Thymus (tissue), 11 donors: ENCODE results near the gene SGCD. TPM values are rescaled to one million over a fixed set of nuclear protein-coding genes. Genes with fewer than 3 reads are reported as not detected.

Experiments used
- DNase-seq, 9 donors: peaks; one replicate each; pipeline ENCODE4 v3.0.0-alpha.2; 2013; ENCODE audit warnings: low spot score in 9 of 9, low read depth in 6 of 9, missing footprints in 1 of 9
- H3K27ac ChIP-seq, 2 donors: one replicate each; pipeline ENCODE4 v1.5.1; 2013; ENCODE audit warnings: control low read depth in 1 of 2, low read depth in 1 of 2, low read length in 1 of 2, mild to moderate bottlenecking in 1 of 2, moderate library complexity in 1 of 2
- H3K27me3 ChIP-seq, 2 donors: one replicate each; pipeline ENCODE4 v1.5.1; 2013; ENCODE audit warnings: low read length in 1 of 2; ENCODE audit not compliant: control insufficient read depth in 2 of 2, insufficient read depth in 1 of 2
- H3K36me3 ChIP-seq, 2 donors: one replicate each; pipeline ENCODE4 v1.5.1; 2013; ENCODE audit warnings: low read length in 1 of 2, mild to moderate bottlenecking in 1 of 2, moderate library complexity in 1 of 2; ENCODE audit not compliant: control insufficient read depth in 2 of 2, insufficient read depth in 2 of 2
- H3K4me1 ChIP-seq, 2 donors: one replicate each; pipeline ENCODE4 v1.5.1; 2013; ENCODE audit warnings: low read length in 2 of 2; ENCODE audit not compliant: control insufficient read depth in 2 of 2, insufficient read depth in 2 of 2
- H3K4me3 ChIP-seq, 2 donors: one replicate each; pipeline ENCODE4 v1.5.1; 2013; ENCODE audit warnings: low read length in 2 of 2, control low read depth in 1 of 2, mild to moderate bottlenecking in 1 of 2
- H3K9me3 ChIP-seq, 2 donors: one replicate each; pipeline ENCODE4 v1.5.1; 2013; ENCODE audit warnings: low read length in 1 of 2, mild to moderate bottlenecking in 1 of 2; ENCODE audit not compliant: control insufficient read depth in 2 of 2, insufficient read depth in 1 of 2
- WGBS: extraction: QIAGEN DNeasy Blood & Tissue Kit; methylation state at CpG from one replicate; pipeline ENCODE4 v1.1.7; 2013; 5-methylcytosine and 5-hydroxymethylcytosine counted together
- polyA plus RNA-seq: library from polyadenylated mRNA; stranded (reverse); fragments of 200-250 nt; gene quantifications from one replicate; pipeline ENCODE4 v1.2.3, GENCODE V29; 2013
- total RNA-seq: library from RNA; stranded (reverse); fragments of 120-200 nt; gene quantifications from one replicate; pipeline ENCODE4 v1.2.4, GENCODE V29; 2013
- donor health status: healthy.

Gene SGCD
- total and polyA plus RNA-seq, 2 donors = 0.46 to 1.6 TPM

DNA sequence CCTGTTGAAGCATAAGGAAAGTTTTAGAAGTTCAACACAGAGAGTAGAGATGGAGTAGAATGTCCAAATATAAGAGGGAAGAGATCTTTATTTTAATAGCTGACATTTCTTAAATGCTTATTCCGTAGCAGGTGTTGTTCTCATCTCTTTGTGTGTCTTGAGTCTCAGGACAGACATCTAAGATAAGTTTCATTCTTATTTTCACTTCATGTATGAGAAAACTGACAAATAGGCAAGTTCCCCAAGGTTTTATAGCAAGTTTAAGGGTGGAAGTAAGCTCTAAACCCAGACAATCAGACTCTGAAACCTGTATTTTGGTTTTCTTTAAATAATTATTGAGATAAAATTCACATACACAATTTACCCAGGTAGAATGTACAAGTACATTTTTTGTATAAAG, 294.8 kb downstream of the SGCD start:
- Histone ChIP-seq H3K27ac (no peak overlapping the region), H3K4me1 (no peaks in the 10 kb centered on the region), H3K36me3 (no peaks in the 10 kb centered on the region), H3K9me3 (peaks cover 0 to 5% of the 10 kb centered on the region in 2 donors), H3K27me3 (no peaks in the 10 kb centered on the region), H3K4me3 (no peak overlapping the region)
- 90% methylated on average over 1 of the region's 1 CpG for WGBS
- DNase-seq = no peak

GRCh38 chr5:156623381-156624040, 296.5 kb downstream of the SGCD start:
- Histone ChIP-seq H3K4me1 (no peaks in the 10 kb centered on the region), H3K4me3 (no peak overlapping the region), H3K27ac (no peak overlapping the region), H3K36me3 (no peaks in the 10 kb centered on the region), H3K27me3 (no peaks in the 10 kb centered on the region), H3K9me3 (peaks cover 0 to 5% of the 10 kb centered on the region in 2 donors)
- 95% methylated on average over 5 of the region's 5 CpGs for WGBS
- DNase-seq = no peak

DNA sequence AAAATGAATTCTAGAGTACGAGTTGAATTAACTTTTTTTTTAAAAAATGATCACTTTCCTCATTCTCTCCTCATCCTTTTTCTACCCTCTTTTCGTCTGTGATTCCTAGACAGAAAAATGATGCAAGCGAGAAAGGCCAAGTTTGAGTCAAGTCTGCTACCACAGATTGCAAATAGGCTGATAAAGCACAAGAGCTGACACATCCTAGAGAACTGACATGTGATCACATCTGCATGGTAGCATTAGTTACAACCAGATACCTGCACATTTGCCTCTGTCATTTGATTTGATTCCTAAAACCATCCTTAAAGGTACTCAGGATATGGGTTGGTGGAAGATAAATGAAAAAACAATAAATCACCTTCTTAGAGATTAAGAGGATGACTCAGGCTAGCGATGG, 297.7 kb downstream of the SGCD start:
- no peak overlapping the region for H3K4me3 ChIP-seq
- no peaks in the 10 kb centered on the region for H3K36me3 ChIP-seq
- no peaks in the 10 kb centered on the region for H3K4me1 ChIP-seq
- H3K27ac ChIP-seq = no peak overlapping the region
- 88% methylated on average over 4 of the region's 4 CpGs for WGBS
- no peaks in the 10 kb centered on the region for H3K9me3 ChIP-seq
- H3K27me3 ChIP-seq = no peaks in the 10 kb centered on the region
- no peak for DNase-seq

DNA sequence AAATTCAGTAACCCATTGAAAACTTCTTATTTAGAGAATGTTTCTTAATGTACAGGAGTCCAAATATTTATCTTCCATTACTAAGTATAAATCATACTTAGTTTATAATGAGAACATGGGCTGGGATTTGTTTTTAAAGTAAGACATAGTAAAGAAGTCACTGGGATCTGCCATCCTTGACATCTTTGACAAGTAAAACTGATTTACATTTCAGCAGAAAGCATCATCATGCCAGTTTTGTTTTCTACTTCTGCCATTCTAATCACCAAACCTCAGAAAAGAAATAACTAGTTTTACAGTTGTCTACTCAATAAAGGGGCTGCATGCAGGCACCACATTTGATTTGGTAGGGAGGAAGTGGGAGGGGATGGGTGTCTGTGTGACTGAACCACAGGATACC, 301.5 kb downstream of the SGCD start:
- DNase-seq = no peak
- no peaks in the 10 kb centered on the region for H3K27me3 ChIP-seq
- H3K36me3 ChIP-seq = no peaks in the 10 kb centered on the region
- no peak overlapping the region for H3K4me3 ChIP-seq
- no peak overlapping the region for H3K27ac ChIP-seq
- H3K4me1 ChIP-seq = no peaks in the 10 kb centered on the region
- no peaks in the 10 kb centered on the region for H3K9me3 ChIP-seq

DNA sequence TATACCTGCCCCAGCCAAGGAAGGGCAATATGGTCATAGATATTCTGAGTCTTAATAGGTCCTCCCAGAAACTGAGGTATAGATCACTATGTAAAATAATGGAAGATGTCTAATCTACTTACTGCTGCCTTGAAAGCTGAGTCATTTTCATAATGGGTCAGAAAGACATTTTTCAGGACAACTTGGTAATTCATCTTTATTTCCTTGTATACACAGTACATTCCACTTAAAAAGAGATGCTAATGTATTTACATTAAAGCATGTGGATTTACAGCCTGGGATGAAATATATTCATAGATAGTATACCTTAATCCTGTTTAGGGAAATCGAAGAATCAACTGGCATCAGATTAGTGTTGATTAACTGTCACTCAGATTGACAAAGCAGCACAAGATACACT, 304.0 kb downstream of the SGCD start:
- Histone ChIP-seq H3K27ac (no peak overlapping the region), H3K36me3 (no peaks in the 10 kb centered on the region), H3K27me3 (no peaks in the 10 kb centered on the region), H3K4me1 (no peaks in the 10 kb centered on the region), H3K4me3 (no peak overlapping the region), H3K9me3 (no peaks in the 10 kb centered on the region)
- DNase-seq = no peak
- WGBS = 94% methylated on average over 1 of the region's 1 CpG

DNA sequence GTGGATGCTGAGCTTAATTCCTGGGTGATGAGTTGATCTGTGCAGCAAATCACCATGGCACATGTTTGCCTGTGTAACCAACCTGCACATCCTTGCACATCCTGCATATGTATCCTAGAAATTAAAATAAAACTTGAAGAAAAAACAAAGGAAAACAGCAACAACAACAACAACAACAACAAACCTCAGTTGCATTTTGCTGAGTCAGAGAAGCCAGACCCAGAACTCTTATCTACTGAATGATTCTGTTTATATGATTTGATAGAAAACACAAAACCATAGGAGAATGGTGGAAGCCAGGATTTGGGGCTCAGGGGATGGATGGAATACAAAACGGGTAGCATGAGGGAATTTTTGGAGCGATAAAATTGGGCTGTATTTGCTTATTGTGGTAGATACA, 307.3 kb downstream of the SGCD start:
- DNase-seq = no peak
- H3K4me3 ChIP-seq = no peak overlapping the region
- no peaks in the 10 kb centered on the region for H3K9me3 ChIP-seq
- no peaks in the 10 kb centered on the region for H3K36me3 ChIP-seq
- no peak overlapping the region for H3K27ac ChIP-seq
- 96% methylated on average over 2 of the region's 2 CpGs for WGBS
- no peaks in the 10 kb centered on the region for H3K27me3 ChIP-seq
- H3K4me1 ChIP-seq = no peaks in the 10 kb centered on the region

- 64% methylated on average over 3 of the region's 3 CpGs for WGBS
- Histone ChIP-seq H3K4me1 (no peaks in the 10 kb centered on the region), H3K36me3 (no peaks in the 10 kb centered on the region), H3K9me3 (no peaks in the 10 kb centered on the region), H3K27ac (no peak overlapping the region), H3K4me3 (no peak overlapping the region), H3K27me3 (no peaks in the 10 kb centered on the region)
- DNase-seq = no peak
Observed at GRCh38 chr5:156640691-156641241, 313.8 kb downstream of the SGCD start.

GRCh38 chr5:156641686-156642085, 314.7 kb downstream of the SGCD start:
- Histone ChIP-seq H3K27me3 (no peaks in the 10 kb centered on the region), H3K4me1 (no peaks in the 10 kb centered on the region), H3K36me3 (no peaks in the 10 kb centered on the region), H3K4me3 (no peak overlapping the region), H3K27ac (no peak overlapping the region), H3K9me3 (no peaks in the 10 kb centered on the region)
- 89% methylated on average over 1 of the region's 1 CpG for WGBS
- DNase-seq = no peak

- Histone ChIP-seq H3K27ac (no peak overlapping the region), H3K9me3 (no peaks in the 10 kb centered on the region), H3K36me3 (no peaks in the 10 kb centered on the region), H3K4me3 (no peak overlapping the region), H3K27me3 (no peaks in the 10 kb centered on the region), H3K4me1 (no peaks in the 10 kb centered on the region)
- 67% methylated on average over 4 of the region's 4 CpGs for WGBS
- DNase-seq = no peak
Observed at GRCh38 chr5:156647034-156647451, 320.1 kb downstream of the SGCD start.
